Hepatocyte (in vitro differentiated cells): ENCODE measurements around the gene MRPS31. TPM values are rescaled to one million over a fixed set of nuclear protein-coding genes. Genes with fewer than 3 reads are reported as not detected.

ENCODE experiments used
- DNase-seq: peaks from one replicate; pipeline ENCODE4 v3.0.0-alpha.2; 2016; ENCODE audit warnings: low spot score
- H2AFZ ChIP-seq: fragments of 200-600 bp; sonication (generic); 2 replicates; pipeline ENCODE4 v1.6.0; 2016; ENCODE audit warnings: antibody characterized with exemption, mild to moderate bottlenecking
- H3K27ac ChIP-seq: fragments of 200-600 bp; sonication (generic); 2 replicates; pipeline ENCODE4 v1.5.1; 2016; ENCODE audit warnings: mild to moderate bottlenecking
- H3K27me3 ChIP-seq: fragments of 200-600 bp; sonication (generic); 2 replicates; pipeline ENCODE4 v1.6.1; 2016
- H3K36me3 ChIP-seq: fragments of 200-600 bp; sonication (generic); replicated peaks from 2 replicates; pipeline ENCODE4 v1.5.1; 2016; ENCODE audit warnings: low read depth; ENCODE audit not compliant: insufficient read depth
- H3K4me1 ChIP-seq: fragments of 200-600 bp; sonication (generic); 2 replicates; pipeline ENCODE4 v1.5.1; 2016; ENCODE audit warnings: mild to moderate bottlenecking, moderate library complexity; ENCODE audit not compliant: insufficient read depth
- H3K4me2 ChIP-seq: fragments of 200-600 bp; sonication (generic); 2 replicates; pipeline ENCODE4 v1.6.0; 2016
- H3K4me3 ChIP-seq: fragments of 200-600 bp; sonication (generic); 2 replicates; pipeline ENCODE4 v1.5.1; 2016; ENCODE audit warnings: mild to moderate bottlenecking
- H3K79me2 ChIP-seq: fragments of 200-600 bp; sonication (generic); 2 replicates; pipeline ENCODE4 v1.6.0; 2017; ENCODE audit warnings: mild to moderate bottlenecking
- H3K9me2 ChIP-seq: fragments of 200-600 bp; sonication (generic); replicated peaks from 2 replicates; pipeline ENCODE4 v1.6.0; 2017; ENCODE audit warnings: mild to moderate bottlenecking; ENCODE audit not compliant: insufficient read depth
- H3K9me3 ChIP-seq: fragments of 200-600 bp; sonication (generic); 2 replicates; pipeline ENCODE4 v1.5.1; 2016; ENCODE audit warnings: low read depth, mild to moderate bottlenecking
- H4K20me1 ChIP-seq: fragments of 200-600 bp; sonication (generic); 2 replicates; pipeline ENCODE4 v1.6.0; 2016; ENCODE audit warnings: mild to moderate bottlenecking; ENCODE audit not compliant: insufficient read depth, poor library complexity, severe bottlenecking
- CTCF ChIP-seq: fragments of 200-600 bp; sonication (generic); IDR thresholded peaks from 2 replicates; pipeline ENCODE4 v1.5.1; 2016; ENCODE audit warnings: antibody characterized with exemption, mild to moderate bottlenecking; ENCODE audit not compliant: poor library complexity
- EZH2 ChIP-seq: fragments of 200-600 bp; sonication (generic); IDR thresholded peaks from 2 replicates; pipeline ENCODE4 v1.6.1; 2016; ENCODE audit warnings: antibody characterized with exemption, mild to moderate bottlenecking, borderline replicate concordance
- EZH2phosphoT487 ChIP-seq: fragments of 200-600 bp; sonication (generic); IDR thresholded peaks from one replicate; pipeline ENCODE4 v1.6.1; 2018; ENCODE audit warnings: antibody characterized with exemption, mild to moderate bottlenecking, low read depth, moderate library complexity; ENCODE audit not compliant: unreplicated experiment, severe bottlenecking
- WGBS: methylation state at CpG from one replicate; pipeline ENCODE4 v1.1.6; 2016; ENCODE audit warnings: low lambda C conversion rate; ENCODE audit errors: missing lambda C conversion rate; 5-methylcytosine and 5-hydroxymethylcytosine counted together
- polyA plus RNA-seq: library from polyadenylated mRNA; unstranded; fragments of >200 nt; fragmentation: Nextera tagmentation; extraction: Ambion mirVana; gene quantifications from 2 replicates; pipeline ENCODE4 v1.2.1, GENCODE V29; 2016
- total RNA-seq: library from RNA; depleted of rRNA; stranded (reverse); fragments of >200 nt; gene quantifications from 2 replicates; pipeline ENCODE4 v1.2.3, GENCODE V29; 2014

MRPS31 gene
- total and polyA plus RNA-seq, 2 experiments from 2014 or later: 27.7 to 34.6 TPM

- Histone ChIP-seq H4K20me1 (no peaks in the 10 kb centered on the region), H3K9me3 (no peaks in the 10 kb centered on the region), H3K9me2 (no peaks in the 10 kb centered on the region), H3K27ac (no peak overlapping the region), H3K79me2 (no peaks in the 10 kb centered on the region), H2AFZ (no peak overlapping the region), H3K4me1 (no peaks in the 10 kb centered on the region), H3K4me2 (no peak overlapping the region), H3K4me3 (no peak overlapping the region), H3K36me3 (no peaks in the 10 kb centered on the region), H3K27me3 (no peaks in the 10 kb centered on the region)
- DNase-seq: no peak
- TF ChIP-seq EZH2 (no peak), CTCF (no peak), EZH2phosphoT487 (no peak)
- WGBS: 97% methylated on average over 4 of the region's 4 CpGs
Measured at GRCh38 chr13:40758811-40759210, 12.2 kb downstream of the MRPS31 start.

- no peak overlapping the region for H2AFZ ChIP-seq
- H3K4me2 ChIP-seq: no peak overlapping the region
- 95% methylated on average over 1 of the region's 1 CpG for WGBS
- DNase-seq: no peak
- H4K20me1 ChIP-seq: no peaks in the 10 kb centered on the region
- no peaks in the 10 kb centered on the region for H3K79me2 ChIP-seq
- H3K9me3 ChIP-seq: no peaks in the 10 kb centered on the region
- no peak overlapping the region for H3K4me3 ChIP-seq
- H3K27me3 ChIP-seq: no peaks in the 10 kb centered on the region
- no peak for TF ChIP-seq EZH2phosphoT487
- TF ChIP-seq CTCF: no peak
- no peak for TF ChIP-seq EZH2
- H3K4me1 ChIP-seq: no peaks in the 10 kb centered on the region
- no peaks in the 10 kb centered on the region for H3K9me2 ChIP-seq
- no peaks in the 10 kb centered on the region for H3K36me3 ChIP-seq
- H3K27ac ChIP-seq: no peak overlapping the region
Measured at GRCh38 chr13:40756042-40756441, 14.9 kb downstream of the MRPS31 start.

GRCh38 chr13:40755082-40755700 lies 15.8 kb downstream of the MRPS31 start:
- no peaks in the 10 kb centered on the region for H3K9me2 ChIP-seq
- H3K36me3 ChIP-seq: no peaks in the 10 kb centered on the region
- no peak overlapping the region for H2AFZ ChIP-seq
- no peaks in the 10 kb centered on the region for H3K27me3 ChIP-seq
- no peak overlapping the region for H3K27ac ChIP-seq
- H3K4me2 ChIP-seq: no peak overlapping the region
- TF ChIP-seq EZH2phosphoT487 (no peak), CTCF (no peak)
- H3K79me2 ChIP-seq: no peaks in the 10 kb centered on the region
- no peak for DNase-seq
- H3K4me1 ChIP-seq: no peaks in the 10 kb centered on the region
- no peaks in the 10 kb centered on the region for H3K9me3 ChIP-seq
- 81% methylated on average over 7 of the region's 7 CpGs for WGBS
- H4K20me1 ChIP-seq: no peaks in the 10 kb centered on the region
- no peak overlapping the region for H3K4me3 ChIP-seq
